Peyer's patch (tissue), 4 donors: ENCODE measurements around the gene OR13J1.

ENCODE experiments used
- CTCF ChIP-seq, 6 experiments: fragments of 450-650 bp in 4 of 6; fragments of 200-600 bp in 2 of 6; sonication (generic) in 1 of 6; IDR thresholded peaks; one replicate each; pipeline ENCODE4 v1.5.1; 2017 to 2019; ENCODE audit warnings: antibody characterized with exemption in 6 of 6, mild to moderate bottlenecking in 3 of 6, moderate library complexity in 1 of 6
- POLR2A ChIP-seq, 2 donors: fragments of 450-650 bp; IDR thresholded peaks; one replicate each; pipeline ENCODE4 v1.5.1; 2017; ENCODE audit warnings: antibody characterized with exemption in 2 of 2, mild to moderate bottlenecking in 2 of 2, moderate library complexity in 2 of 2

GRCh38 chr9:35909274-35909673 lies 39.1 kb upstream of the OR13J1 start, which contains the start of gene SPAAR:
- TF ChIP-seq POLR2A (IDR thresholded peaks at IDR 0.05) (no peak), CTCF (IDR thresholded peaks at IDR 0.05) (no peak)
